Measurements from ENCODE around the gene KIAA0586.
A peak's percentile ranks its signal among the peaks of the same experiment; 100 is the strongest.
"Not testable (repeated sequence)": the region's sequence is repeated elsewhere in the genome, so short reads cannot be mapped to it uniquely, and the experiment has no call there.

Gene KIAA0586

GRCh38 chr14:58427281-58428117 is at the start of gene KIAA0586, which contains the start of gene TIMM9:
Gene KIAA0586 (plus strand): TSS chr14:58427719. CDS start chr14:58428265, 546 bp downstream.
Gene TIMM9 (minus strand): TSS chr14:58427531. CDS start chr14:58411945, 15,586 bp downstream.
- peak; percentile 99 for DNase-seq

DNA sequence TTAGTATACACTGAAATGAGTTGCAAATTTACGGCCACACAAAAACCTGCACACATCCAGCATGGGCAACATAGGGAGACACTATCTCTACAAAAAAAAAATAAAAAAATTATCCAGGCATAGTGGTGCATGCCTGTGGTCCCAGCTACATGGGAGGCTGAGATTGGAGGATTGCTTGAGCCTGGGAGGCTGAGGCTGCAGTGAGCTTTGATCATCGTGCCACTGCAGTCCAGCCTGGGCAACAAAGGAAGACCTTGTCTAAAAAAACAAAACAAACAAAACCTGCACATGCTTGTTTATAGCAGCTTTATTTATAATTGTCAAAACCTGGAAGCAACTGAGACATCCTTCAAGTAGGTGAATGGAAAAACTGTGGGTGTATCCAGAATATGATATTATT is 36.7 kb upstream of the KIAA0586 start:
- DNase-seq = no peak

DNA sequence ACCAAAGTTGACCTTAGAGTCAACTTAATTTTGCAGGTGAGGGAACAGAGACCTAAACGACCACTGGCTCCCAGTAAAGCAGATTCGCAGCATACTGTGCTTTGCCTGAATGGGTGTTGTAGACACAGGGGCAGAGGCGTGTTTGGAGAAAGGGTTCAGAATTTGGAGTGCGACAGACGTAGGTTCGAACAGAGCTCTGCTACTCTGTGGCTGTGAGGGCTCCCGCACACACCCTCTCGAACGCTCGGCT is 32.0 kb upstream of the KIAA0586 start:
- no peak for DNase-seq

DNA sequence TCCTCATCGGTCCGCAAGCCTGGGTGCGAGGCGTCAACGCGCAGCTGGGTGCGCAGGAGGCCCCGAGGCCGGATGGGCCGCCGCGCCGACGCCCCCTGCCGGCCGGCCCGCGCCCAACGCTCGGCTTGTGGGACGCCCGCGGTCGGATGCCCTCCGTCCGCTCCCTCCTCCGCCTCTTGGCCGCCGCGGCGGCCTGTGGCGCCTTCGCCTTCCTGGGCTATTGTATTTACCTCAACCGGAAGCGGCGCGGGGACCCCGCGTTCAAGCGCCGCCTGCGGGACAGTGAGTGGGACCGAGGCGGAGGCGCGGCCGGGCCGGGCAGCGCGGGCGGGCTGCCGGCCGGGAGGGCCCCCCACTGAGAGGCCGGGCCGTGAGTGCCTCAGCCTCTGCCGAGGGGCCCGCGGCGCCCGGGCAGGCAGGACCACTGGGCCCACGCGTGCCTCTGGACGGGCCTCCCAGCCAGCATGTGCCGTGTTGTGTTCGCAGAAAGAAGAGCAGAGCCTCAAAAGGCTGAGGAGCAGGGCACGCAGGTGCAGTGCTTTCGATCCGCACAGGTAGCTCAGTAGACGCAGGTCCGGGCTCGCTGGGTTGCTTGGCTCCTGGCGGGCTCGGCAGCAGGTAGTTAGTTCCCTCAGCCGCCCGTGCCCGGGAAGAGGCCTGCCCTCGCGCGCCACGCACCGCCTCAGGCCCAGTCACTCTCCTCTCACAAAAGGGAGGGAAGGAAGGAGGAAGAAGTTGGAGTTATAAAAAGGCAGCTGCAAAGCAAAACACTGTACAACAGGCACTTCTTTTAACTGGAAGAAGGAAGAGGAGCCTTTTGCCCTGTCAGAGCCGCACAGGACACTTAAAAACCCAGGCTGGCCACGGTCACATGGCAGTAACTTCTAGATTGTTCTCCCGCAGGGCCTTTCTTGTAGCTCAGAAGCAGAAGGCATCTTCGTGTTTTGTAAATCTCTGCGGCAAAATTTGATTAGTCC is 31.4 kb upstream of the KIAA0586 start, which contains the start of gene TOMM20L:
Gene TOMM20L, plus strand, starts transcription at position 119 of the 977 bp plus-strand sequence. Its CDS starts 28 bp downstream, at position 147.
- peak; percentile 66 for DNase-seq

DNA sequence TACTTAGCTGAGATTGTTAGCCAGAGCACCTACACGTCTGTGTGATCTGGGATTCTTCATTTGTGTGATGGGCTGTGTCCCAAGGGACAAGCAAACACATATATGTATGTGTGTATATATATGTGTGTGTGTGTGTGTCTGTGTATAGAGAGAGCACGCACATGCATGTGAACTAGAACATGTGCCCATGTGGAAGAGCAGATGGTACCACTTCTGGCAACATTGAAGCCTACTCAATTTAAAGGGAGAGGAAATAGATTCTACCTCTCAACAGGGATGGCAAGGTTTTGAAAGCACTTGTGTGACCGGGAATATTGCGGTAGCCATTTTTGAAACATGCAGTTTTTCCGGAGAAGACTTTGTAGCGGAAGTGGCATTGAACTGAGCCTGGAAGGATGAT is 30.4 kb upstream of the KIAA0586 start:
- no peak for DNase-seq

DNA sequence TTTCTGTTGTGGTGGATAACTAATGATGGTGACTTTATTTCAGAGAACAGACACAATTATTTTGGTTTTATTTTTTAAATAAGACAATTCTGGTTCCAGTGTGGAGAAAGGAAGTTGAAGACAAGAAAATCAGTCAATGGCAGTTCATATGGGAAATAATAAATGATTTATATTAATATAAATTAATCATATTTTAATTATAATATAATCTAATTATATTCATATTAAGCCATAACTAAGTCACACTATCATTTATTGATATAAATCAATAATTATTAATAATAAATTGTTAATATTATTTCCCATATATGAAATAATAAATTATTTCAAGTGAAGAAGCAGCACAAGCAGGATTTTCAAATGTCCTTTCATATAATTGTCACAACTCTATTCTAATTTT is 29.0 kb upstream of the KIAA0586 start:
- DNase-seq = no peak

GRCh38 chr14:58398895-58399294 is 28.6 kb upstream of the KIAA0586 start:
- DNase-seq = no peak

- no peak for DNase-seq
Measured at GRCh38 chr14:58401587-58401986, 25.9 kb upstream of the KIAA0586 start.

GRCh38 chr14:58408681-58409215 is 18.8 kb upstream of the KIAA0586 start:
- no peak for DNase-seq

DNA sequence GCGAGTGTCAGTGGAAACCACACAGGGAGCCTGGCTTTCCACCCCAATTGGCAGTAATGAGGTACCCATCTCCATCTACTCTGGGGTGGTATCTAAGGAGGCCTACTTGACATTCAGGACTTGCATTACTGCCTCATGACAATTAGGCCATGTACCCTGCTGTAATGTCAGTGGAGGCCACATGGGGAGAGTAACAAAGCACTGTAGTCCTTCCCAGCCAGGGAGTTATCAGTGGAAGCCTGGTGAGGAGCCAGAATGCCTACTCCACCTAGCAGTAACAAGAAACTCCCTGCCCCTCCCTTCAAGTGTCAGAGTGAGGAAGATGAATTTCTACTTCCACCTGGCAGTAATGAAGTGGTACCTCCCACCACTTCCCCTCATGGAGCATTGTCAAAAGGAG is 12.7 kb upstream of the KIAA0586 start:
- no peak for DNase-seq

DNA sequence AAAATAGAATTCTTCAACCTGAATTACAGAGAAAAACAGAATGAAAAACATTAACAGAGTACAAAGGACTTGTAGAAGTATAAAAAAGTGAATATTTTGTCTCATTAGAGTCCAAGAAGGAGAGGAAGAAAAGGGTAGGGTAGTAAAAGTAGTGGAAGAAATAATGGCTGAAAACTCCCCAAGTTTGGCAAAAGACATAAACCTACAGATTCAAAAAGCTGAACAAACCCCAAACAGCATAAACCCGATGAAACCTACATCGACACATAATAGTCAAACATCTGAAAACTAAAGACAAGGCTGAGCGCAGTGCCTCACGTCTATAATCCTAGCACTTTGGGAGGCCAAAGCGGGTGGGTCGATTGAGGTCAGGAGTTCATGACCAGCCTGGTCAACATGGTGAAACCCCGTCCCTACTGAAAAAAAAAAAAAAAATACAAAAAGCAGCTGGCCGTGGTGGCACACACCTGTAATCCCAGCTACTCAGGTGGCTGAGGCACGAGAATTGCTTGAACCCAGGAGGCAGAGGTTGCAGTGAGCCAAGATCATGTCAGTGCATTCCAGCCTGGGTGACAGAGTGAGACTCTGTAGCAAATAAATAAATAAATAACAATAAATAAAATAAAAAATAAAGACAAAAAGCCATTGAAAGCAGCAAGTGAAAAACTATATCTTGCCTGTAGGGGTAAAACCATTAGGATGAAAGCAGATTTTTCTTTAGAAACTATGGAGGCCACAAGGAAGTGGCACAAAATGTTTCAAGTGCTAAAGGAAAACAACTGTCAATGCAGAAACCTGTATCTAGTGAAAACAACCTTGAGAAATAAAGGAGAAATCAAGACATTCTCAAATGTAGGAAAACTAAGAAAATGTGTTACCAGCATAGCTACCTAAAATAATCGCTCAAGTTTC is 11.6 kb upstream of the KIAA0586 start:
- no peak for DNase-seq

GRCh38 chr14:58416934-58417333 is 10.6 kb upstream of the KIAA0586 start:
- not testable (repeated sequence) for DNase-seq

DNA sequence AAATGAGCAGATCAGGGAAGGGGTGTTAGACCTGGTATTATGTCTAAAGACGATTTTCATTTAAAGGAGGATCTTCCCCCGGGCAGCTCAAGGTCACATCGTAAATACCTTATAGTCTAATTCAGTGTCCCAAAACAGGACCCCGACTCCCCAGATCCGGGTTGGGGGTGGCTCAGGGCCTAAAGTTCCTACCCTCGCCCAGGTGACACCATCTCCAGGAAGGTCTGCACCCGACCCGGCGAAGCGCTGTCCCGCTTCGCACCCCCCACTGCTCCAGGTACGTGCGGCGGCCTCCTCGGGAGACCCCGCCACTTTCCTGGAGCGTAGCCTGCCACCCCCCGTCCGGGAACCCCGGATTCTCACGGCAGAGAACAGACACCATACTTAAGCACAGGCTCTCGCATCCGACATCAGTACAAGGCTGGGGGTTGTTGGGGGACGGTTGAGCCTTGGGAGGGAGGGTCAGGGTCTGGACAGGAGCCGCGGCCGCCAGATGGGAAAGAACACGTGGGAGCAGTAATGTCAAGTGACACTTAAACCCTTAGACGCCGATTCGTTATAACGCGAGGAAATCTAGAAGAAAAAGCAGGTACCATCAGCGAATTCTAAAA is 744 bp upstream of the KIAA0586 start:
- DNase-seq = peak; percentile 58

DNA sequence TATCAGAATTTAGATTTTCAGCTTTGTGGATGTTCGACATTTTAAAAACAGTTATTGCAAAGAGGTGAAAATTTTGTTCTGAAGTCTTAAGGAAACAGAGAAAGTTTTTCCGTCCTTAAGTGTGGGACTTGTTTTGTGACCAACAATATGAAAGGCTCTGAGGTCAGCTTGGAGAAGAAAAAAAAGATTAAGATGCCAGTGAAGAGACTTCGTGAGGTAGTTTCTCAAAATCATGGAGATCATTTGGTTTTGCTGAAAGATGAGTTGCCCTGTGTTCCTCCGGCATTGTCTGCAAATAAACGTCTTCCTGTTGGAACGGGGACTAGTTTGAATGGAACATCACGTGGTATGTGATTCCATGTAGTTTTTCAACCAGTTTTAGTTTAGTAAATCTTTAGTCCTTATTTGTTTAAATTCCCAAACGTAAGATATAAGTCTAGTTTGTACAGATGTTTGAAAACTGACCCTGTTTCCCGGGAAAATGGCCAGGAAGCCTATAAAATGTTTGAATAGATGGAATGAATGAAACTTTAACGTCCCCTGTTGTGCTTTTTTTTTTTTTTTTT is 682 bp downstream of the KIAA0586 start:
- peak; percentile 33 for DNase-seq

DNA sequence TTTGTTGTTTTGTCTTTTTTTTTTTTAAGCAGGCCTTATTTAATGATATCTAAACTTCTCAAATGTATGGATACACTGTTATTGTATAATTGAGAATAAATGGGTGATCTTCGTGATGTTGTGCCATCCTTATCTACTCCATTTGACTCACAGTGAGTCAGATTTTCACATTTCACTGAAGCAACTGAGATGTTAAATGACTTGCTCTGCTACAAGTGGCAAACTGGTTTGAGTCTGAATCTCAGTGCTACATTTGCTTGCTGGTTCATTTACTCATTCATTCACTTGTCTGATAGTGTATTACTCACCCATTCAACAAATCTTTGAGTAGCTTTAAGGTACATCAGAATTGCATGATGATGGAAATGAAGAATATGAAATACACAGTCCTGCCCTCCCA is 2.6 kb downstream of the KIAA0586 start:
- DNase-seq = no peak

DNA sequence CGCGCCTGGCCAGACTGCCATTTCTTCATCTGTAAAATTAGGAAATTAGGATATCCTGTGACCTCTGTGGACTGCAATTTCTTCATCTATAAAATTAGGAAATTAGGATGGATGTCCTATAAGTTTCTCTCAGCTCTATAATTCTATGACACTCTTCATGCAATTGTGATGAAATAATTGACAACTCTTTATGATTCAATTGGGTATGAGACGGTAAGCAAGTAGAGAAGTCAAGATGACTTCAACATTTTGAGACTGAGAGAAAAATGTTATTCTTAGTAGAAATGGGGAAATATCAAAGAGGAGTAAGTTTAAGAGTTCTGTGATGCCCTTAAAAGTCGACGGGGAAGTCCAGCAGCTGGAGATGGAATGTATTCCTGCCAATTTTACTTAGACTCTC is 12.0 kb downstream of the KIAA0586 start:
- DNase-seq = no peak

DNA sequence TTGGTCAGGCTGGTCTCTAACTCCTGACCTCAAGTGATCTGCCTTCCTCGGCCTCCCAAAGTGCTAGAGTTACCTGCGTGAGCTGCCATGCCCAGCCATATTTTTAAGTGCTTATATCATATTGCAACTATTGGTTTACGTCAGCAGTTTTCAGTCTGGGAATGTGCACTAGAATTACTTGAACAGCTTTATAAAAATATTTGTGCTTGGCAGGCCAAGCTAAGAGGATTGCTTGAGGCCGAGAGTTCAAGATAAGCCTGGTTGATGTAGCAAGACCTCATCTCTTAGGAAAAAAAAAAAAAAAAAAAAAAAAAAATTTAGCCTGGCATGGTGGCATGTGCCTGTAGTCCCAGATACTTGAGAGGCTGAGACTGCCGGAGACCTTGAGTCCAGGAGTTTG is 17.1 kb downstream of the KIAA0586 start:
- DNase-seq = no peak

DNA sequence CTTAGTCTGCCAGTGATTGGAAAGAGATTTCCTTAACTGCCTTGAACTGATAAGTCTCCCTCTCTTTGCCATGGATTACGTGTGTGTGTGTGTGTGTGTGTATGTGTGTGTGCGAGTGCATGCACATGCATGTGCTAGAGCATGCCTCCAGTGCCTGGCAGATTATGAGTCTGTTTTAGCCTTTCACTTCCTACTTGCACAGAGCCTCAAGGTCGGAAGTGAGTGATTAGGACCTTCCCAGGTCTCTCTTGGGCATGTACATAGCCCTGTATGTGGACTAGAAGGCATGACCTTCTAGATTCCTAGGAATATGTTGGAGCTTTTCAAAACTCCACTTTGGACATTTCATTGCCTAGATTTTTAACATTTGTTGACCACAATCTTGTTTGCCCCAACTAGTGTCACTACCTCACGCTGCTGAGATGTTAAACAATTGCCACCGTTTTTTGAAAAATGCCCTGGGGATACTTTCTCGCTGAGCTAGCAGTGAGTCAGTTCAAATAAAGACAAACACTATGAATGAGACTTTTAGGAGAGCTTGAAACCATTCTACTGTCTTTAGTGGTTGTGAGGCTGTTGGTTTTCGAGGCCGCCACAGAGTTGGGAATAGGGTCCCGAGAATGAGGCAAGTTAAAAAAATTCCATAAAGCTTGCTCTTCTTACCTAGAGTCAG is 28.2 kb downstream of the KIAA0586 start:
- no peak for DNase-seq

DNA sequence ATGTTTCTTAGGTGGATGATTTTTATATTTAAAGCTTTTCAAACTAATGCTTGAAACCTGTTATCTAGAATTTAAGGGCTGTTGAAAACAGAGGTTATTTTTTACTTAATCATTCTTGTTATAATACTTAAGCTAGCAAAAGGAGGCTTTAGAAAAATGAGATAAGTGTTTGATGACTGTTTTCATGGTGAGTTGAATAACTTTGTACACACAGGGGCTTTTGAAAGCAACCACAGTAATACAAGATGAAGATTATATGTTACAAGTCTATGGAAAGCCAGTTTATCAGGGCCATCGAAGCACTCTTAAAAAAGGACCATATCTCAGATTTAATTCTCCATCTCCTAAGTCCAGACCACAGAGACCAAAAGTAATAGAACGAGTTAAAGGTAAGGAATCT is 33.3 kb downstream of the KIAA0586 start:
- peak; percentile 25 for DNase-seq

DNA sequence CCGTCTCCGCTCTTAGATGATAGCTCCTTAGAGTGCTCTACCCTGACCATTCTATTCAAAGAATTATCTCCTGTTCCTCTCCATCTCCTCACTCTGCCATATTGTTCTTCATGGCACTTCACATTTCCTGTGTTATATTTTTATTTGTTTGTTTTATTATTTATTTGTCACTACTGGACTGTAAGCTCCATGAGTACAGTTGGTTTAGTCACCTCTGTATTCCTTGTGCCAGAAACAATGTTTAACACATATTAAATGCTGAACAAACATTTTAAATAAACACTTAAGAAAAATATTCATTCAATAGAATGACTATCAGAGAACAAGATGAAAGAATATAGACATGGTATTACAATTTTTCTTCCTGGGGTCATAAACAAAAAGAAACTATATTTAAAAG is 35.6 kb downstream of the KIAA0586 start:
- DNase-seq = no peak

DNA sequence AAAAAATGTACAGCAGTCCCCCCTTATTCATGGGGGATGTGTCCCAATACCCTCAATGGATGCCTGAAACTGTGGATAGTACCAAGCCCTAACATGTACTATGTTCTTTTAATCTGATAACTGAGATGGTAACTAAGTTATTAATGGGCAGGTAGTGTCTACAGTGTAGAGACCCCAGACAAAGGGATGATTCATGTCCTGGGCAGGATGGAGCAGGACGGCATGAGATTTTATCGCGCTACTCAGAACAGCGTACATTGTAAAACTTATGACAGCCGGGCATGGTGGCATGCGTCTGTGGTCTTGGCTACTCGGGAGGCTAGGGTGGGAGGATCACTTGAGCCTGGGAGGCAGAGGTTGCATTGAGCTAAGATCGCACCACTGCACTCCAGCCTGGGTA is 37.1 kb downstream of the KIAA0586 start:
- no peak for DNase-seq
